GM19239 (cell line): ENCODE data around the gene UBE2U.
A peak's percentile ranks its signal among the peaks of the same experiment; 100 is the strongest.

Experiments
- DNase-seq: peaks from one replicate; pipeline ENCODE4 v3.0.0; 2011; ENCODE audit warnings: low spot score; ENCODE audit not compliant: insufficient read length
- FAIRE-seq: peaks from 2 replicates; lab custom pipeline; 2011; peaks lifted over from hg19 to GRCh38; lab: Jason Lieb, UNC

Gene UBE2U, protein sequence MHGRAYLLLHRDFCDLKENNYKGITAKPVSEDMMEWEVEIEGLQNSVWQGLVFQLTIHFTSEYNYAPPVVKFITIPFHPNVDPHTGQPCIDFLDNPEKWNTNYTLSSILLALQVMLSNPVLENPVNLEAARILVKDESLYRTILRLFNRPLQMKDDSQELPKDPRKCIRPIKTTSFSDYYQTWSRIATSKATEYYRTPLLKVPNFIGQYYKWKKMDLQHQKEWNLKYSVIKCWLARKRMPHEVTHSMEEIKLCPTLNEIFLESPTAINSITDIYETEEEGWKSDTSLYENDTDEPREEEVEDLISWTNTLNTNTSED

DNA sequence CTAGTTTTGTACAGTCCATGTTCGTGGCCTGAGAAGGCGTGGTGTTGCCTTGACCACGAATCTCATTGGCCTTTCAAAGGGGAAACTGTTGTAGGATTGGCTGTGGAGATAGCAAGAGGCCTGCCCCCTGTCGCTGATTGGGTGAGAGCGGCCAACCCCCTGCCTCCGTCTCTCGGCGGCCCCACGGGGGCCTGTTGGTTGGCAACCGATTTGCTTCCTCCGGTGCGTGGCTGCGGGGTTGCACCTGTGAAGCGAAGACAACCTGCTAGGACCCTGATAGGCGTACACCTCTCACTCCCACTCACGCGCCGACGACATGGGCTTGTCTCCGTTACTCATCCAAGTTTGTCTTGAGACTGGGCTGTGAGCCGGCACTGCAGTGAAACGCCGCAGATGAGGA lies at the start of gene UBE2U:
TSS of gene UBE2U (plus strand) at position 204 of the 400 bp plus-strand sequence. CDS start 428 bp downstream, outside the sequence.
- DNase-seq, result no peak
- FAIRE-seq, result no peak

DNA sequence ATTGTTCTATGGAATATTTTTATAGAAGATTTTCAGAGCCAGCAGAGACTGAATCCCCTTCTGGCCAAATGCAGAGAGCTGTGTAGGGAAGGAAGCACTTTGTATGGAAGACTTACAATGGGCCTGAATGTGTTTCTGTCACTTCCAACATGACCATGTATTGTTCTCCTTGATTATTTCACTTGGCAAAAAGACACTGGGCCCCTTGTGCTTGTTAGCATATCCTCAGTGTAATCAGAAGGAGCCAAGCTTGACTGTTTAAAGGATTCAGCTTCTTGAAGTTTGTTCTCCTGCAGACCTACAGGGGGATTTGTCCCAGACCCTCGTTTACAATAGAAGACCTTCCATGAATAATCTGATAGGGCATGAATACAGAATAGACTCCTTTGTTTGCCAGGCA lies 48.1 kb upstream of the UBE2U start:
- DNase-seq, result no peak
- FAIRE-seq, result no peak

GRCh38 chr1:64161357-64161941 lies 42.0 kb upstream of the UBE2U start:
- FAIRE-seq, result no peak
- DNase-seq, result no peak

DNA sequence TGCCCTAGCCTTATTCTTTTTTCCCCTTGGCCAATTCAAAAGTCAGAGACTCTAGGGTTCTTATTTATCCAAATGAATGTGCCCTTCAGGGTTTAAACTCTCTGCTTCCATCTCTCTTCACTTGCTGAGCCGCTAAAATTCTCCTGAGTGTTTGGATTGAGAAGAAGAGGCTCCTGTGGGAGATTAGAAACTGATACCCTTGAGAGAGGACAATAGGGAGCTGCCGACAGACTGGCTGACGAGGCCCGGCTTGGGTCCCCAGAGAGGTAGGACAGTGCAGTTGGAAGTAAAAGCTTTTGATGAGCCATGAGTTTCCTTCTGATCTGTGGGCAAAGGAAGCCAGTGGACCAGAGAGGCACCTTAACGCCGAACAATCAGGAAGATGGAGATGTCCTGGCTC lies 41.3 kb upstream of the UBE2U start:
- DNase-seq (no peak), FAIRE-seq (no peak)

DNA sequence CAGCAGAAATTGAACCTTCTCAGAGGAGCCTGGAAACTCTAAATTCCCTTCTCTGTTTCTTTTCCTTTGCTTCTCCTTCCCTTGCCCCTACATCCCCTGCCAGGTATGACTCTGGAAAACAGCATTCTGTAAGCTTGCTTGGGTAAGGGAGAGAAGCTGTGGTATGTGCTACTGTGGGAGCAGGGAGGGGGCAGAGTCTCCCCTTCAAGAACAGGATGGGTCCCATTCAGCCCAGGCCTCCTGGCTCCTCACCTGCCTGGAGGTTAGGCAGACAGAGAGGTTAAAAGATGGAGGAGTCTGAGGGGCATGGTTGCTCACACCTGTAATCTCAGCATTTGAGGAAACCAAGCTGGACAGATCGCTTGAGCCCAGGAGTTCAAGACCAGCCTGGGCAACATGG lies 40.6 kb upstream of the UBE2U start:
- no peak for FAIRE-seq
- no peak for DNase-seq

- FAIRE-seq (no peak), DNase-seq (no peak)
These were observed 40.0 kb upstream of the UBE2U start for GRCh38 chr1:64163431-64163830.

DNA sequence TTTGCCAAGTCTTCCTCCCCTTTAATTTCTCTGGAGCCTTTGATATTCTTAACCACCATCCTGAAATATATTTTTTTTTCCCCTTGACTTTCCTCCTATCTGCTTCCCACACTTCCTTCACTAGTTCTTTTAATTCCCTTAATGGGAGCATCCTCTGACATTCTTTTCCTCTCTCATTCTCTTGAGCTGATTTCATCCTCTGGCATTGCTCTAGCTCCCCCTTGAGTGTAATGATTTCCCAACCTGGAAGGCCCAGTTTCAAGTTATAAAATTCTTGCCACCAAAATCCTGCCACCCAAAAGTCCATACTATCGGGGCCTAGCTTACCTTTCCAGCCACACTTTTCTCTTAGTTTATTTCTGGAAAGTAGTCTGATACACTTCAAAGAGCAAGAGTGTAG lies 39.5 kb upstream of the UBE2U start:
- no peak for FAIRE-seq
- DNase-seq, result no peak

DNA sequence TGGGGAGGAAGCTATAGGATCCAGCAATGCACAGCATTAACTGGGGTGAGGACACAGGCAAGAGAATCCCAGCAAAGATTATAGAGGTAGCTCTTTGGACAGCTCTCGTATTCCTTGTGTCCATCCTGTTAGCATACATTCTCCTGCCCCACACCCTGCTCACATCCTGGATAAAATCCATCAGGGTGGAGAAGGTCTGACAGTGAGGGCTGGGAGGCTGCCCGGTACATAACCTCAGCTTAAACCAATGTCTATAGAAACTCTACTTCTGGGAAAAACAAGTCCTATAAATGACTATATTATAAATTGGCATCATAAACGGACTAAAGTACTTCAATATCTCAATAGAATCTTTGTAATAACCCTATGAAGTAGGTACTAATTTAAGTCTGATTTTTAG lies 36.8 kb upstream of the UBE2U start:
- FAIRE-seq (no peak), DNase-seq (no peak)

- no peak for DNase-seq
These were observed 36.2 kb upstream of the UBE2U start for GRCh38 chr1:64167176-64167575.

DNA sequence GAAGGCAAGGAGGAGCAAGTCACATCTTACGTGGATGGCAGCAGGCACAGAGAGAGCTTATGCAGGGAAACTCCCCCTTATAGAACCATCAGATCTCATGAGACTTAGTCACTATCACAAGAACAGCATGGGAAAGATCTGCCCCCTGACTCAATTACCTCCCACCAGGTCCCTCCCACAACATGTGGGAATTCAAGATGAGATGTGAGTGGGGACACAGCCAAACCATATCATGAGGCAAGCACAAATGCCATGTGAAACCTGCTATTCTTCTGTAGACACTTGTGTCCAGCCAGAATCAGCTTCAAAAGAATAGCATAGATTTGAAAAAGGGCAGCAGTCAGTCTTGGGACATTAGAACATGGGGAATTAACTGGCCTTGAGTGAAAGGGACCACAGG lies 32.2 kb upstream of the UBE2U start:
- FAIRE-seq (no peak), DNase-seq (no peak)

More at GRCh38 chr1:64167176-64167575, 36.2 kb upstream of the UBE2U start:
- FAIRE-seq, result no peak

DNA sequence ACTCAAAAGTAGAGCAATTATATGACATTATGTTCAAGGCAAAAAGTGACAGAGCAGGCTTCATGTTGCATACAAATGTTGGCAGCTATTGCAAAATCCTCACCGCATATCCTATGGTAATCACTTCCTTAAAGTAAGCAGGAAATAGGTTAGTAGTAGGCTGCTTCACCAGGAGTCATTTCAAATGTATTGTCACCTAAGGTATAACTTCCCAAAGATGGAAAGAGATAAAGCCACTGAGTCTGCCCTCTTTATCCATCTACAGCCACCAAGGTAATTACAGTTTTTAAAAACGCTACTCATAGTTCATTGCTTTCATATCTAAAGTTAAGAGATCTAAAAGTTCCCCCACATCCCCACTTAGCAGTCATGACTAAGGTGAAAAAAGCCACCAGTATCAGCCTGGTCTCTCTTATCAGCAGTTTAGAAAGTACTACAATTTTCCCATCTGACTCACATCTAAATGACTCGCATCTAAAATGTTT lies 31.6 kb upstream of the UBE2U start:
- DNase-seq (no peak), FAIRE-seq (peak; percentile 63)

GRCh38 chr1:64172458-64172983 lies 30.9 kb upstream of the UBE2U start:
- DNase-seq (no peak), FAIRE-seq (no peak)

DNA sequence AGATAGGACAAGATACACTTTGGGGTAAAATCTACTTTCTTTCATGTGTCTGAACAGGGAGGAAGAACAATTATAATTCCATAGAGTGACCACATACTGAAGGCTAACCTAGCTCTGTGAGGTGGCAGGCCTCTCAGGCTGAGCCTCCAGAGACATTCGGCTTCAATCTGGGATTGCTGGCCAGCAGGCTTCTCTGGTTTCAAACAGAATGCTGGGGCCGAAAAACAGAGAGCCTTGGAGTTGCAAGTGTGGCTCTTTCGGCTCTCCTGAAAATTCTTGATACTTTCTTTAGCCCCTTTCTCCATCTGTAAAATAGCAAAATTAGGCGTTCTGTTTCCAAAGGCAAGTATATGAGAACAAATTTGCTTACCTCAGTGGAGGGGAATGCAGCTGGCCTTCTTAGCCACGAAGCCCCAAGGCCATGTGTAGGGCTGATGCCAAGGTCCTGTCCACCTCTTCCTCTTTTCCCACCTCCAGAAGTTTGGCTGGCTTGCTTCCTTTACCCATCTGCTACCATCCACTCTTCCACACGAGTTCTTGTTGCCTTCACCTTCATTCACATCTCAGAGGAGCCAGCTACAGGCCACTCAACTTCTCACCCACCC lies 30.0 kb upstream of the UBE2U start:
- DNase-seq (no peak), FAIRE-seq (no peak)

DNA sequence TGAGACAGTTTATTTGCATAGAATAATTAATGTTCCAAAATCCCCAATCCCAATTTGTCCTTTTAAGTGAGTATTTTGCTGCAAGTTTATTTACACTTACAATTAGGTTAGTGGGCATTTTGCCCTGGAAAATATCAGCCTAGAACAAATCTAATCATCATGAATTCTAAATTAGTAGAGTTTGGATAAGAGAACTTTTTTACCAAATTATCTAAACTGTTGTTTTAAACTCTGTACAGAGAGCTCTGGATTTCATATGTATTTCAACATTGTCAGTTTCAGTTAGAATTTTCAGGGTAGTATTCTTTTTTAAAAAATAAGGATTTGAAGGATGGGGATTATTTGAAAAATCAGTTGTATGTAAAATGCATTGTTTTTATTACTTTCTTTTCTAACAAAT lies 27.8 kb upstream of the UBE2U start:
- no peak for FAIRE-seq
- DNase-seq, result no peak

- DNase-seq (no peak), FAIRE-seq (no peak)
These were observed 26.8 kb upstream of the UBE2U start for GRCh38 chr1:64176659-64177058.

GRCh38 chr1:64179588-64179987 lies 23.8 kb upstream of the UBE2U start:
- FAIRE-seq, result no peak
- DNase-seq, result no peak

DNA sequence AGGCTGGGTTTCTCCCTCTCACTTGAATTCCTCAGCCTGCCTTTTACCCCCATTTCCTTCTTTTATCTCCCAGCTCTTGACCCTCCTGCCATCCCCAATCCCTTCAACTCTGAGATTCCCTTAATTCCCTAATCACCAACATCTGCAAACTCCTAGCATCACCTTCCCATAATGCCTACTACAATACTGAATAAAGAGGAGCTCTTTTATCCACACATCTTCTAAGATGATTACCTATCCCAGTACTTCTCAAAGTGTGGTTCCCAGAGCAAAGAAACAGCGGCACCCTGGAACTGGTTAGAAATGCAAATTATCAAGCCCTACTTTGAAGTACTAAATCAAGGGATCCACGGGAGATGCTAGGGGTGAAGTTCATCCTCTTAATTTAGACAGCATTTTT lies 21.2 kb upstream of the UBE2U start:
- FAIRE-seq (no peak), DNase-seq (no peak)

- FAIRE-seq (no peak), DNase-seq (no peak)
These were observed 19.9 kb upstream of the UBE2U start for GRCh38 chr1:64183395-64184002.

DNA sequence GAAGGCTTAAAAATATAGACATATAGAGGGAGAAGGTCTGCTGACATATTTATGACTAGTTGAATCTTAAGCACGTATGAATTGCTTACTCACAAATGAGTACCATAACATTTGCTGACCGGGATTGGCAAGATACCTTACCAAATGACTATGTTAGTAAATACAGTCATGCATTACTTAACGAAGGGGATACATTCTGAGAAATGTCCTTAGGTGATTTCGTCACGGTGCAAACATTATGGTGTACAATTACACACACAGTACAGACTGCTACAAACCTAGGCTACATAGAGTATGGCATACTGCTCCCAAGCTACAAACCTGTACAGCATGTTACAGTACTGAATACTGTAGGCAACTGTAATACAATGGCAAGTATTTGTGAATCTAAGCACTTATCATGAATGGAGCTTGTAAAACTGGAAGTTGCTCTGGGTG lies 19.4 kb upstream of the UBE2U start:
- FAIRE-seq (peak; percentile 26), DNase-seq (no peak)

- DNase-seq, result no peak
These were observed 17.1 kb upstream of the UBE2U start for GRCh38 chr1:64186138-64186897.

More at GRCh38 chr1:64186138-64186897, 17.1 kb upstream of the UBE2U start:
- FAIRE-seq, result no peak
